Measurements from ENCODE around the gene RRAGA. TPM values are rescaled to one million over a fixed set of nuclear protein-coding genes. Genes with fewer than 3 reads are reported as not detected.
A peak's percentile ranks its signal among the peaks of the same experiment; 100 is the strongest.
"Not testable (repeated sequence)": the region's sequence is repeated elsewhere in the genome, so short reads cannot be mapped to it uniquely, and the experiment has no call there.

The RRAGA gene
- total and polyA plus RNA-seq, 7 experiments from 2014 or later, result 25.9 to 111 (median 52.1) TPM

- H3K4me3 ChIP-seq (ENCODE audit: low read length), result no peak overlapping the region
- Mint-ChIP-seq H3K4me3 (no peak overlapping the region), H3K9me3 (no peaks in the 10 kb centered on the region), H3K4me1 (peaks cover 0 to 22% (median 9%) of the 10 kb centered on the region in 7 donors), H3K27ac (peak overlapping the region in 1 of 9 donors; percentile 15), H3K36me3 (peaks cover 11 to 47% (median 40%) of the 10 kb centered on the region in 5 donors), H3K27me3 (no peaks in the 10 kb centered on the region)
- ATAC-seq (no peak), DNase-seq (no peak)
- no peaks in the 10 kb centered on the region for H3K27me3 ChIP-seq (ENCODE audit: control insufficient read depth in 2 of 2, insufficient read depth in 2 of 2, low read length in 2 of 2)
- intact Hi-C loops (cut with micrococcal nuclease), result no loop called here
- H3K4me1 ChIP-seq (ENCODE audit: control insufficient read depth in 2 of 2, insufficient read depth in 2 of 2, low read length in 2 of 2), result no peaks in the 10 kb centered on the region
- H3K9me3 ChIP-seq (ENCODE audit: control insufficient read depth in 2 of 3, low read length in 3 of 3), result no peaks in the 10 kb centered on the region
- no peak overlapping the region for H3K27ac ChIP-seq (ENCODE audit: low read depth, low read length)
- peaks cover 8 to 63% (median 11%) of the 10 kb centered on the region in 3 experiments for H3K36me3 ChIP-seq (ENCODE audit: control insufficient read depth in 2 of 3, insufficient read depth in 3 of 3, low read length in 3 of 3)
- ChIA-PET POLR2A (no interaction called here), CTCF (interaction anchor here (1.4 kb wide), 1 partner anchor 100 kb away, joined by 4 read pairs; no protein-coding TSS in a partner anchor)
Observed at GRCh38 chr9:19074229-19074628, 25.0 kb downstream of the RRAGA start.

- no peak for ATAC-seq
- no peaks in the 10 kb centered on the region for H3K9me3 ChIP-seq (ENCODE audit: control insufficient read depth in 2 of 3, low read length in 3 of 3)
- H3K27me3 Mint-ChIP-seq, result no peaks in the 10 kb centered on the region
- peaks cover 0 to 22% (median 9%) of the 10 kb centered on the region in 7 donors for H3K4me1 Mint-ChIP-seq
- intact Hi-C loops (cut with micrococcal nuclease), result no loop called here
- peak overlapping the region in 1 of 9 donors; percentile 82 for H3K27ac Mint-ChIP-seq
- H3K9me3 Mint-ChIP-seq, result no peaks in the 10 kb centered on the region
- H3K4me3 ChIP-seq (ENCODE audit: low read length), result no peak overlapping the region
- DNase-seq, result no peak
- no peak overlapping the region for H3K4me3 Mint-ChIP-seq
- ChIA-PET CTCF (interaction anchor here (1.4 kb wide), 1 partner anchor 99 kb away, joined by 4 read pairs; no protein-coding TSS in a partner anchor), POLR2A (interaction anchor here (0.6 kb wide), 1 partner anchor 9 kb away, joined by 3 read pairs; no protein-coding TSS in a partner anchor)
- H3K4me1 ChIP-seq (ENCODE audit: control insufficient read depth in 2 of 2, insufficient read depth in 2 of 2, low read length in 2 of 2), result no peaks in the 10 kb centered on the region
- no peaks in the 10 kb centered on the region for H3K27me3 ChIP-seq (ENCODE audit: control insufficient read depth in 2 of 2, insufficient read depth in 2 of 2, low read length in 2 of 2)
- H3K36me3 Mint-ChIP-seq, result peaks cover 11 to 46% (median 38%) of the 10 kb centered on the region in 5 donors
- no peak overlapping the region for H3K27ac ChIP-seq (ENCODE audit: low read depth, low read length)
- peaks cover 5 to 58% (median 11%) of the 10 kb centered on the region in 3 experiments for H3K36me3 ChIP-seq (ENCODE audit: control insufficient read depth in 2 of 3, insufficient read depth in 3 of 3, low read length in 3 of 3)
Observed at GRCh38 chr9:19074836-19075235, 25.6 kb downstream of the RRAGA start.

- Histone ChIP-seq H3K27me3 (ENCODE audit: control insufficient read depth in 2 of 2, insufficient read depth in 2 of 2, low read length in 2 of 2) (no peaks in the 10 kb centered on the region), H3K36me3 (ENCODE audit: control insufficient read depth in 2 of 3, insufficient read depth in 3 of 3, low read length in 3 of 3) (peaks cover 19 to 74% (median 27%) of the 10 kb centered on the region in 3 experiments), H3K27ac (ENCODE audit: low read depth, low read length) (no peak overlapping the region), H3K4me3 (ENCODE audit: low read length) (no peak overlapping the region), H3K9me3 (ENCODE audit: control insufficient read depth in 2 of 3, low read length in 3 of 3) (no peaks in the 10 kb centered on the region), H3K4me1 (ENCODE audit: control insufficient read depth in 2 of 2, insufficient read depth in 2 of 2, low read length in 2 of 2) (no peaks in the 10 kb centered on the region)
- ATAC-seq (peak; percentile 83), DNase-seq (peak in 7 of 9 donors; percentile 31 to 60 (median 52))
- intact Hi-C loops (cut with micrococcal nuclease), result loop anchor here (1.0 to 2.0 kb wide), 3 partner anchors 18 to 372 kb away; partner anchors contain the start of gene HAUS6 (in 1 of the 2)
- Mint-ChIP-seq H3K36me3 (peaks cover 2 to 23% (median 12%) of the 10 kb centered on the region in 5 donors), H3K9me3 (no peaks in the 10 kb centered on the region), H3K27ac (no peak overlapping the region), H3K4me1 (peaks cover 0 to 7% (median 5%) of the 10 kb centered on the region in 7 donors), H3K4me3 (no peak overlapping the region), H3K27me3 (no peaks in the 10 kb centered on the region)
- ChIA-PET CTCF (interaction anchor here (0.6 to 3.7 kb wide), 9 partner anchors 9 to 372 kb away, joined by 3 to 36 read pairs (median 4); no protein-coding TSS in a partner anchor), POLR2A (interaction anchor here (0.5 to 0.9 kb wide), 4 partner anchors 11 to 89 kb away, joined by 3 to 6 read pairs (median 3); partner anchors contain the start of gene RRAGA)
Observed at GRCh38 chr9:19085295-19085694, 36.1 kb downstream of the RRAGA start.

- Histone ChIP-seq H3K27me3 (ENCODE audit: control insufficient read depth in 2 of 2, insufficient read depth in 2 of 2, low read length in 2 of 2) (no peaks in the 10 kb centered on the region), H3K4me3 (ENCODE audit: low read length) (no peak overlapping the region), H3K4me1 (ENCODE audit: control insufficient read depth in 2 of 2, insufficient read depth in 2 of 2, low read length in 2 of 2) (no peaks in the 10 kb centered on the region), H3K9me3 (ENCODE audit: control insufficient read depth in 2 of 3, low read length in 3 of 3) (no peaks in the 10 kb centered on the region), H3K36me3 (ENCODE audit: control insufficient read depth in 2 of 3, insufficient read depth in 3 of 3, low read length in 3 of 3) (peaks cover 20 to 83% (median 29%) of the 10 kb centered on the region in 3 experiments), H3K27ac (ENCODE audit: low read depth, low read length) (no peak overlapping the region)
- peaks cover 0 to 23% (median 6%) of the 10 kb centered on the region in 5 donors for H3K36me3 Mint-ChIP-seq
- ATAC-seq (no peak), DNase-seq (no peak)
- POLR2A ChIA-PET, result interaction anchor here (1.6 kb wide), 1 partner anchor 14 kb away, joined by 4 read pairs; no protein-coding TSS in a partner anchor
- intact Hi-C loops (cut with micrococcal nuclease), result no loop called here
- H3K9me3 Mint-ChIP-seq, result no peaks in the 10 kb centered on the region
- CTCF ChIA-PET, result interaction anchor here (0.6 to 2.2 kb wide), 5 partner anchors 26 to 370 kb away, joined by 3 to 14 read pairs (median 4); no protein-coding TSS in a partner anchor
- H3K27ac Mint-ChIP-seq, result peak overlapping the region in 1 of 9 donors; percentile 49
- no peak overlapping the region for H3K4me3 Mint-ChIP-seq
- no peaks in the 10 kb centered on the region for H3K27me3 Mint-ChIP-seq
- H3K4me1 Mint-ChIP-seq, result peaks cover 0 to 7% (median 5%) of the 10 kb centered on the region in 7 donors
Observed at GRCh38 chr9:19087106-19088000, 38.1 kb downstream of the RRAGA start.

- DNase-seq; H3K27ac ChIP-seq (ENCODE audit: low read depth, low read length); H3K27me3 ChIP-seq (ENCODE audit: control insufficient read depth in 2 of 2, insufficient read depth in 2 of 2, low read length in 2 of 2); H3K9me3 ChIP-seq (ENCODE audit: control insufficient read depth in 2 of 3, low read length in 3 of 3); H3K9me3 Mint-ChIP-seq; H3K4me3 ChIP-seq (ENCODE audit: low read length); ATAC-seq; H3K27me3 Mint-ChIP-seq; intact Hi-C loops (cut with micrococcal nuclease): not testable (repeated sequence)
- Histone ChIP-seq H3K36me3 (ENCODE audit: control insufficient read depth in 2 of 3, insufficient read depth in 3 of 3, low read length in 3 of 3) (peaks cover 4 to 26% (median 7%) of the 10 kb centered on the region in 3 experiments), H3K4me1 (ENCODE audit: control insufficient read depth in 2 of 2, insufficient read depth in 2 of 2, low read length in 2 of 2) (peaks cover 4 to 16% of the 10 kb centered on the region in 2 donors)
- H3K4me3 Mint-ChIP-seq, result peak overlapping the region in 4 of 10 donors; percentile 33 to 58 (median 44)
- ChIA-PET POLR2A (interaction anchor here (1.2 kb wide), 1 partner anchor 77 kb away, joined by 5 read pairs; no protein-coding TSS in a partner anchor), CTCF (interaction anchor here (1.3 kb wide), 1 partner anchor 77 kb away, joined by 5 read pairs; no protein-coding TSS in a partner anchor)
- H3K36me3 Mint-ChIP-seq, result peaks cover 0 to 24% (median 8%) of the 10 kb centered on the region in 5 donors
- peaks cover 20 to 53% (median 38%) of the 10 kb centered on the region in 7 donors for H3K4me1 Mint-ChIP-seq
- H3K27ac Mint-ChIP-seq, result peak overlapping the region in 3 of 9 donors; percentile 20 to 58 (median 53)
Observed at GRCh38 chr9:19097431-19097830, 48.2 kb downstream of the RRAGA start.
